Measurements from ENCODE around the gene LMF1.

DNA sequence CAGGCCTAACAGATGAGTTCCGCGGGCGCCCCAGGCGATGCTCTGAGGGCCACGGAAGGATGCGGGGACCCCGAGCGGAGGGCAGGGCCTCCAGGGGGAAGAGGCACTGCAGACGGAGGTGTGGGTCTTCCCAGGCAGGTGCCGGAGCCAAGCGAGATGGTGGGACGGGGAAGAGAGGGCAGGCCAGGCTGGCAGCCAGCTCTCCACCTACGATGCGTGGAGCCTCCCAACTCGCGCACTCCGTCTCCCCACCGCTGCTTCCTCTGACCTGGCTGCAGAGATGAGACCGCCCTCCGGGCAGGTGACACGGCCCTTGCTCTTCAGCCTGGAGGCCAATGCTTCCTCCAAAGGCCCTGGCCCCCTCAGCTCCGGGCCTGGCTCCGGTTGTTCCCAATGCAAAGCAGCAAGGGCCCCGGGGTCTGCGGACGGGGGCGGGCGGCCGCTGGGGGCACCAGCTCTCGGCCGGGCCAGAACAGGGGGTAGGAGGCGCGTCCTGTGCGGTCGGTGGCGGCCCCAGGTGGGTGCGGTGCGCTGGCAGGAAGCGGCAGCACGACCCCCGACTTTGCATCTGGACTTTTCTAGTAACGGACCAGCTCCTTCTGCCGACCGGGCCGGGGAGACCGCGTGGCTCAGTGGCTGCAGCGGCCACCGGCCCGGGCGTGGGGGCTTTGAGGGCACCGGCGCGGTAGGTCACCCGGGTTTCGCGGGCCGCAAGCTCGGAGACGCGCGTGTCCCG lies 9.2 kb upstream of the LMF1 start:
- no peak for TF ChIP-seq POLR2A (IDR thresholded peaks at IDR 0.05)
- TF ChIP-seq, protein P1, sequence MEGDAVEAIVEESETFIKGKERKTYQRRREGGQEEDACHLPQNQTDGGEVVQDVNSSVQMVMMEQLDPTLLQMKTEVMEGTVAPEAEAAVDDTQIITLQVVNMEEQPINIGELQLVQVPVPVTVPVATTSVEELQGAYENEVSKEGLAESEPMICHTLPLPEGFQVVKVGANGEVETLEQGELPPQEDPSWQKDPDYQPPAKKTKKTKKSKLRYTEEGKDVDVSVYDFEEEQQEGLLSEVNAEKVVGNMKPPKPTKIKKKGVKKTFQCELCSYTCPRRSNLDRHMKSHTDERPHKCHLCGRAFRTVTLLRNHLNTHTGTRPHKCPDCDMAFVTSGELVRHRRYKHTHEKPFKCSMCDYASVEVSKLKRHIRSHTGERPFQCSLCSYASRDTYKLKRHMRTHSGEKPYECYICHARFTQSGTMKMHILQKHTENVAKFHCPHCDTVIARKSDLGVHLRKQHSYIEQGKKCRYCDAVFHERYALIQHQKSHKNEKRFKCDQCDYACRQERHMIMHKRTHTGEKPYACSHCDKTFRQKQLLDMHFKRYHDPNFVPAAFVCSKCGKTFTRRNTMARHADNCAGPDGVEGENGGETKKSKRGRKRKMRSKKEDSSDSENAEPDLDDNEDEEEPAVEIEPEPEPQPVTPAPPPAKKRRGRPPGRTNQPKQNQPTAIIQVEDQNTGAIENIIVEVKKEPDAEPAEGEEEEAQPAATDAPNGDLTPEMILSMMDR (IDR thresholded peaks at IDR 0.05 in 4 of 5, conservative IDR thresholded peaks at IDR 0.05 in 1 of 5) = no peak
